ENCODE measurements around the gene MALRD1.

Gene MALRD1

GRCh38 chr10:19048489-19048888 lies at the start of gene MALRD1:
TSS of gene MALRD1 (plus strand) at chr10:19048801. CDS start at chr10:19048939, 138 bp downstream.
- FAIRE-seq: no peak

GRCh38 chr10:19003341-19003740 lies 45.3 kb upstream of the MALRD1 start:
- no peak for FAIRE-seq

- FAIRE-seq: no peak
These were observed 36.5 kb upstream of the MALRD1 start for GRCh38 chr10:19012111-19012510.

GRCh38 chr10:19014034-19014433 lies 34.6 kb upstream of the MALRD1 start:
- FAIRE-seq: no peak

GRCh38 chr10:19014498-19014897 lies 34.1 kb upstream of the MALRD1 start:
- FAIRE-seq: no peak

GRCh38 chr10:19017116-19017890 lies 31.3 kb upstream of the MALRD1 start:
- FAIRE-seq: no peak

- no peak for FAIRE-seq
These were observed 27.4 kb upstream of the MALRD1 start for GRCh38 chr10:19021162-19021561.

GRCh38 chr10:19024611-19025010 lies 24.0 kb upstream of the MALRD1 start:
- no peak for FAIRE-seq

- no peak for FAIRE-seq
These were observed 16.8 kb upstream of the MALRD1 start for GRCh38 chr10:19031763-19032162.

- no peak for FAIRE-seq
These were observed 14.9 kb upstream of the MALRD1 start for GRCh38 chr10:19033741-19034140.

- FAIRE-seq: no peak
These were observed 7.4 kb upstream of the MALRD1 start for GRCh38 chr10:19041171-19041570.

- FAIRE-seq: no peak
These were observed 5.2 kb upstream of the MALRD1 start for GRCh38 chr10:19043431-19043830.

GRCh38 chr10:19046679-19047078 lies 1.9 kb upstream of the MALRD1 start:
- no peak for FAIRE-seq

GRCh38 chr10:19048891-19049290 lies 290 bp downstream of the MALRD1 start:
- FAIRE-seq: no peak

- FAIRE-seq: no peak
These were observed 966 bp downstream of the MALRD1 start for GRCh38 chr10:19049567-19049966.

GRCh38 chr10:19054289-19054835 lies 5.8 kb downstream of the MALRD1 start:
- no peak for FAIRE-seq

GRCh38 chr10:19058046-19058445 lies 9.4 kb downstream of the MALRD1 start:
- FAIRE-seq: no peak

GRCh38 chr10:19063986-19064385 lies 15.4 kb downstream of the MALRD1 start:
- no peak for FAIRE-seq

- no peak for FAIRE-seq
These were observed 23.3 kb downstream of the MALRD1 start for GRCh38 chr10:19071946-19072345.

GRCh38 chr10:19077276-19077675 lies 28.7 kb downstream of the MALRD1 start:
- no peak for FAIRE-seq

- no peak for FAIRE-seq
These were observed 48.0 kb downstream of the MALRD1 start for GRCh38 chr10:19096501-19097073.

- no peak for FAIRE-seq
These were observed 48.5 kb downstream of the MALRD1 start for GRCh38 chr10:19097151-19097550.

- FAIRE-seq: no peak
These were observed 50.2 kb downstream of the MALRD1 start for GRCh38 chr10:19098803-19099202.

- FAIRE-seq: no peak
These were observed 58.8 kb downstream of the MALRD1 start for GRCh38 chr10:19107406-19107805.

Data from G401.6 (cell line).